ENCODE measurements around the gene DGUOK.

DNA sequence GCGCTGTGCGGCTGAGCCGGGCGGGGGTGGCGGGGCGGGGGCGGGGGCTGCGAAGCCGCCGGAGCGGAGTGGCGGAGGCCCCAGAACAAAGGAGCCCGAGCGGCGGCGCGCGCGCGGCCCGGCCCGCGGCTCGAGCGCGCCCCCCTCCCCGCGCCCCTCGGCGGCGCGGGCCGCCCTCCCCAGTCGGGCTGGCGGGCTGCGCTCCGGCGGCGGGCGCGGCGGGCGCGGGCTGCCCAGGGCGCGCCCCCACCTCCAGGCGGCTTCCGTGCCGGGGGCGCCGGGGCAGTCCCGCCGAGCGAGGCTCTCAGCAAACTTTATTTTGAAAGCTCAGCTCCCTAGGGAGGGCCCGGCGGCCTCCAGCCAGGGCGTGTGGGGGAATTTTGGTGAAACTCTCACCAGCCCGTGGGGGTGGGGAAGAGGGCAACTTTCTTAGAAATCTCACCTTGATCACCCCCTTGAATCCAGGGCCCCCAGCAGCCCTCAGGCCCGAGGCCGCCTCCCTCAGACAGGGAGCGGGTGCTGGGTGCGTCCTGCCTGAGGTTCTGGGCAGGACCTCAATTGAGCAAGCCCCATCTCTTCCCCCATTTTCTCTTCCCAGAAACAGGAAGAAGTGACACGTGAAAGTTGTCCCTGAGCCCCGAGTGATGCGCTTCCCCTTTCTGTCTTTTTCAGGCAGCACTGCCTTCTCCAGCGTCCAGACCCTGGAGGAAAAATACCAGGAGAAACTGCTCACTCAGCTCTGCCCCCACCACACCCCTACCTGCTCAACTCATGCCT, 58.8 kb downstream of the DGUOK start:
- no peak for TF ChIP-seq EZH2phosphoT487 (IDR thresholded peaks at IDR 0.05; ENCODE audit: insufficient read depth, low read depth)
- TF ChIP-seq EZH2 (IDR thresholded peaks at IDR 0.05; ENCODE audit: insufficient read depth, poor library complexity, severe bottlenecking): no peak
